ENCODE results near the gene ZNF519. TPM values are rescaled to one million over a fixed set of nuclear protein-coding genes. Genes with fewer than 3 reads are reported as not detected.
"Not testable (repeated sequence)": the region's sequence is repeated elsewhere in the genome, so short reads cannot be mapped to it uniquely, and the experiment has no call there.

Gene ZNF519
- total RNA-seq, 4 donors from 2014 or later = 3.0 to 11.2 (median 5.2) TPM

DNA sequence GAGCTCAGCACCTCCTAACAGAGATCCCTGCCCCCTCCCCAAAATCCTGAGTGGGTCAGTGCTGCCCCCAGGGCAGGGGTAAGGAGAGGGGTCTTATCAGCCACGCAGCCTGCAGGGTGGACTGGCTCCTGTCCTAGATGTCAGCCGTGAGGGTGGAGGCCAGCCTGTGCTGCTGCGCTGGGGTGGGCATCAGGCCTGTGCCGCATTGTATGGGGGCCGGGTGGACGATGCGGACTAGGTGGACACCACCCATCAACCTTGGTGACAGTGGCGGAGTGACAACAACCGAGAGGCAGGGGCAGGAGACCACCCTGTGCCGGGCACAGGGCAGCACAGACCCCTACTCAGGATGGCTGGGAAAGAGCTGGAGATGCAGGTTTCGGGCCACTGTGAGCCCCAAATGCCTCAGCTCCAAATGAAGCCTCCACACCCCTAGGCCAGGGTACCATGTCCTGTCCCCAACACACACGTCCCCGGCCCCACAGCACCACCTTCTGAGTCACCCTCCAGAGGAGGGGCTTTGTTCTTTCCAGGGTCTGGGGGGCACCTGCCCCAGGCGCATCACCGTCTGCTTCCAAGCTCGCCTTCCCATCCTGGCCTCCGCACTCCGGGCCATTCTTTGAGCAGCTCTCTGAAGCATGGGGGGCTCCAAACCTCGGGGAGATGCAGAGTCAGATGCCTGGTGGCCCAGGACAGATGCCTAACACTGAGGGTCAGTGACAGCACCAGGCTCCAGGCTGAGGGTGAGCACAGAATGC lies 13.5 kb upstream of the ZNF519 start:
- 90% methylated on average over 13 of the region's 19 CpGs for WGBS
- intact Hi-C loops (cut with DNase I); H3K36me3 ChIP-seq; H3K4me1 ChIP-seq; H3K9me3 ChIP-seq; H3K4me3 ChIP-seq; H3K27ac ChIP-seq (replicated peaks in 1 of 4); DNase-seq (ENCODE audit: extremely low spot score); H3K27me3 ChIP-seq: not testable (repeated sequence)

DNA sequence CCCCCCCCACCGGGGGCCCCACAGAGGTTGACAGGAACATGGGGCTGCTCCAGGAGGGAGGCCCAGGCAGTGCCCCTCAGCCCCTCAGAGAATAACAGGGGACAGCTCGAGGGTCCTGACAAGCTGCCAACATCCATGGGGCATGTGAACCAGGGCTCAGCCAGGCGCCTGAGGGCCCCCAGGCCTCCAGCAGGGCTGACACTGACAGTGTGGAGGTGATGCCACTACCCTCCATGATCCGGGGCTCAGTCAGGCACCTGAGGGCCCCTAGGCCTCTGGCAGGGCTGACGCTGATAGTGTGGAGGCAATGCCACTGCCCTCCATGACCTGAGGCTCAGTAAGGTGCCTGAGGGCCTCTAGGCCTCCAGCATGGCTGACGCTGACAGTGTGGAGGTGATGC lies 12.8 kb upstream of the ZNF519 start:
- H3K9me3 ChIP-seq; H3K36me3 ChIP-seq; H3K27ac ChIP-seq (replicated peaks in 1 of 4); intact Hi-C loops (cut with DNase I); H3K4me3 ChIP-seq; DNase-seq (ENCODE audit: extremely low spot score); H3K27me3 ChIP-seq; H3K4me1 ChIP-seq: not testable (repeated sequence)
- 90% methylated on average over 2 of the region's 6 CpGs for WGBS

DNA sequence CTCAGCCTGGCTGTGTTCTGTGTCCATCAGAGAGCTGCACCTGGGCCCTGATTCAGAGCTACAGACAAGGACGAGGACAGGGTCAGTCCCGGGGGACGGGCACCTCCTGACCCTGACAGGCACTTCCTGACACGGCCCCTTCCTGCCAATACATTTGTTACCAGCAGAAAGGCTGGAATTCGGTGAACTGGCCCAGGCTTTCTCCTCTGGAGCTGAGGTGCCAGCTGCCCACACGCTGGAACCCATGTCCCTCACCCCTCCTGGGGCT lies 12.3 kb upstream of the ZNF519 start:
- Histone ChIP-seq H3K4me3 (no peak overlapping the region), H3K36me3 (no peaks in the 10 kb centered on the region), H3K9me3 (no peaks in the 10 kb centered on the region), H3K27ac (replicated peaks in 1 of 4) (no peak overlapping the region), H3K4me1 (no peaks in the 10 kb centered on the region), H3K27me3 (no peaks in the 10 kb centered on the region)
- intact Hi-C loops (cut with DNase I) = no loop called here
- TF ChIP-seq EP300 (IDR thresholded peaks at IDR 0.05) = no peak
- TF ChIP-seq POLR2A (IDR thresholded peaks at IDR 0.05; ENCODE audit: low read depth) = no peak
- TF ChIP-seq, protein P1, sequence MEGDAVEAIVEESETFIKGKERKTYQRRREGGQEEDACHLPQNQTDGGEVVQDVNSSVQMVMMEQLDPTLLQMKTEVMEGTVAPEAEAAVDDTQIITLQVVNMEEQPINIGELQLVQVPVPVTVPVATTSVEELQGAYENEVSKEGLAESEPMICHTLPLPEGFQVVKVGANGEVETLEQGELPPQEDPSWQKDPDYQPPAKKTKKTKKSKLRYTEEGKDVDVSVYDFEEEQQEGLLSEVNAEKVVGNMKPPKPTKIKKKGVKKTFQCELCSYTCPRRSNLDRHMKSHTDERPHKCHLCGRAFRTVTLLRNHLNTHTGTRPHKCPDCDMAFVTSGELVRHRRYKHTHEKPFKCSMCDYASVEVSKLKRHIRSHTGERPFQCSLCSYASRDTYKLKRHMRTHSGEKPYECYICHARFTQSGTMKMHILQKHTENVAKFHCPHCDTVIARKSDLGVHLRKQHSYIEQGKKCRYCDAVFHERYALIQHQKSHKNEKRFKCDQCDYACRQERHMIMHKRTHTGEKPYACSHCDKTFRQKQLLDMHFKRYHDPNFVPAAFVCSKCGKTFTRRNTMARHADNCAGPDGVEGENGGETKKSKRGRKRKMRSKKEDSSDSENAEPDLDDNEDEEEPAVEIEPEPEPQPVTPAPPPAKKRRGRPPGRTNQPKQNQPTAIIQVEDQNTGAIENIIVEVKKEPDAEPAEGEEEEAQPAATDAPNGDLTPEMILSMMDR (IDR thresholded peaks at IDR 0.05) = no peak
- DNase-seq (ENCODE audit: extremely low spot score) = peak; percentile 62
- WGBS = 100% methylated on average over 1 of the region's 6 CpGs

DNA sequence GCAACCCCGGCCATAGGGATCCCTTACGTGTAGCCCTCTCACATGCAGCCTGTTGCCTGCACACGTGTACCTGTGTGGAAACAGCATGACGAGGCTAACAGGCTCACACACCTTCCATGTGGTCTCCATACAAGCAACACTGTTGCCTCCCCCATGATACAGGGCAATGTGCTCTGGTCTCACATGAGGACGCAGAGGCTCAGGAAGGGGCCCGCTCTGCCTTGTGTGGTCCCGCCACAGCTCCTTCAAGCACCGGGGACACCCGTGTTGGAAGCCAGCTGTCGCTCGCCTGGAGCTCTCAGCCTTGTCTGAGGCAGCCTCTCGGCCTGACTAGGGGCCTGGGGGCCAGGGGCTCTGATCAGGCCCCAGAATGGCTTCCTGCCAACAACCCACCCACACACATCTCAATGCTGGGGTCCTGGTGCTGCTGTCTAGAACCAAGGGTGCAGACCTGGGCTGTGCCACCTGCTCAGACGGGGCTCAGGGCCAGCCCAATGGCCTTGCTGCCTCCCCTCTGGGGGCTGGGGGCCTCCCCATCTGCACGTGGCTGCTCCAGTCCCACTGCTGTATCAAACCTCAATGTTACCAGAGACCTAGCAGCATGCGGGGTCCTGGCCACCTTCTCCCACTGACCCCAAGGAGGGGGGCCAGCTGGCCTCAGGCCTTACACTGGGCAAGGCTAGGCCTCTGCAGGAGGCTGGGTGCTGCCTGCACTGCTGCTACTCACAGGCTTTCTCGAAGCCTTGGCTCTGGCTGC lies 11.8 kb upstream of the ZNF519 start:
- H3K36me3 ChIP-seq; H3K27me3 ChIP-seq; H3K4me3 ChIP-seq; H3K4me1 ChIP-seq; intact Hi-C loops (cut with DNase I); H3K9me3 ChIP-seq; H3K27ac ChIP-seq (replicated peaks in 1 of 4): not testable (repeated sequence)
- 81% methylated on average over 5 of the region's 16 CpGs for WGBS
- peak; percentile 34 for DNase-seq (ENCODE audit: extremely low spot score)

DNA sequence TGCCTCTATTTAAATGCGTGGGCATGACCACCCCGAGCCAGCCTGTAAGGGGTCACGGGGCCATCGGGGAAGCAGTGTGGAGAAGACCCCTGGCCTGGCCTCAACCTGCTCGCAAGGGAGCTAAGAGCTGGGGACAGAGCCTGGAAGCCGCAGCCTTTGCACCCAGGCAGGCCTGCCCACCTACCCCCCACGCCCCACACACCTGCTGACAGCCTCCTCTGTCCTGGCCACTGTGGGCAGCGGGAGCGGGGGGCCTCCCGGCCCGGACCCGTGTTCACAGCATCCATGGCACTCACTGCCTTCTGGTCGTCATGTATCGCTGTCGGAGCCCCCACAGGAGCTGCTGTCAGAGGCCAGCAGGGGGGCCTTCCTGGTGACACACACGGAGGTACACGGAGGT lies 11.2 kb upstream of the ZNF519 start:
- H3K4me1 ChIP-seq; H3K27ac ChIP-seq (replicated peaks in 1 of 4); DNase-seq (ENCODE audit: extremely low spot score); H3K4me3 ChIP-seq; H3K9me3 ChIP-seq; H3K36me3 ChIP-seq; H3K27me3 ChIP-seq; intact Hi-C loops (cut with DNase I): not testable (repeated sequence)
- WGBS = 87% methylated on average over 7 of the region's 17 CpGs

DNA sequence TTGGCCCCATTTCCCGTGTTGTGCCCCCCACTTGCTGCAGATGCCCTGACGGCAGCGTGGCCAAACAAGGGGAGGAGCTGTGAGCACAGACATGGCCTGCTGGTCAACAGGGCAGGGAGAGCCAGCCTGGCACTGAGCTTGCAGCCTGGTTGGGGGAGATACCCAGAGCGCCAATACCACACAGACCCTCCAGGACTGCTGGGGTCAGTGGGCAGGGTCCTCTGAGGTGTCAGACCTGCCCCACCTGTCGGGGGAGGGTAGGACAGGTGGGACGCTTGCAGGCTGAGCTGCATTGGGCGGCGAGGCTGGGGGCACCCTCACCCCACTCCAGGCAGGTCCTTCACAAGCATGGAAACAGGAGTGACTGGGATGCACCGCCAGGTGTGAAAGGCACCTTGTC lies 9.9 kb upstream of the ZNF519 start:
- intact Hi-C loops (cut with DNase I); H3K36me3 ChIP-seq; H3K4me1 ChIP-seq; H3K9me3 ChIP-seq; H3K27ac ChIP-seq (replicated peaks in 1 of 4); H3K4me3 ChIP-seq; H3K27me3 ChIP-seq: not testable (repeated sequence)
- no CpG with 5 or more reads among the region's 9 CpGs for WGBS
- DNase-seq (ENCODE audit: extremely low spot score) = peak; percentile 68

DNA sequence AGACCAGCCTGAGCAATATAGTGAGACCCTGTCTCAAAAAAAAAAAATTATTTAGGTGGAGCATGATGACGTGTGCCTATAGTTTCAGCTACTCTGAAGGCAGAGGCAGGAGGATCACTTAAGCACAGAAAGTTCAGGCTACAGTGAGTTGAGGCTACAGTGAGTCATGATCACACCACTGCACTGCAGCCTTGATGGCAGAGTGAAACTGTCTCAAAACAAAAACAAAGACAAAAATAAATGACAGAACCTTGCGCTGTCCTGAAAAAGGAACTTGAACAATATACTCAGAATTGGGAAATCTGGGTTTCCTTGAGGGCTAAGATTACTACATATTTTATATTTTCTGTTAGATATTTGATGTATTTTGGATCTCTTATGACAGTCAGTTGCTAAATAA lies 7.3 kb upstream of the ZNF519 start:
- H3K36me3 ChIP-seq; H3K4me3 ChIP-seq; H3K9me3 ChIP-seq; H3K27ac ChIP-seq (replicated peaks in 1 of 4); DNase-seq (ENCODE audit: extremely low spot score); H3K4me1 ChIP-seq; intact Hi-C loops (cut with DNase I); H3K27me3 ChIP-seq: not testable (repeated sequence)
- 77% methylated on average over 2 of the region's 2 CpGs for WGBS

DNA sequence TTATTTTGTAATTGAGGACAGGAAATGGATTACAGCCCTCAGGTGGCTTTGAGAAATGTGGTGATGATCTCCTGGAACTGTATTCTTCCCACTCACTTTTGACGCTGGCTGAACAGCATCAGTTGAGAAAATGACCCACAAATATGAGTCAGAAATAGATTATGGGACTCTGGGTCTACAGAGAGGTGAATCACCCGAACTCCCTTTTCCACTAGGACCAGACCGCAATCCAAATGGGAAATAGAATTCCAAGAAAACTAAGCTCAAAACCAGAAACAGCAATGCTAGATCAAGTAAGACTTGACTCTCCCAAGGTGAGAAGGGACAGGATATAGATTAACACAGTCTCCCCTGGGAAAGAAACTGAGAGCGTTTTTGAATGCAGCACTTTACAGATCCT lies 5.7 kb upstream of the ZNF519 start:
- DNase-seq (ENCODE audit: extremely low spot score); H3K36me3 ChIP-seq; H3K4me3 ChIP-seq; H3K4me1 ChIP-seq; H3K27ac ChIP-seq (replicated peaks in 1 of 4); H3K9me3 ChIP-seq; H3K27me3 ChIP-seq; intact Hi-C loops (cut with DNase I): not testable (repeated sequence)
- 85% methylated on average over 4 of the region's 4 CpGs for WGBS

DNA sequence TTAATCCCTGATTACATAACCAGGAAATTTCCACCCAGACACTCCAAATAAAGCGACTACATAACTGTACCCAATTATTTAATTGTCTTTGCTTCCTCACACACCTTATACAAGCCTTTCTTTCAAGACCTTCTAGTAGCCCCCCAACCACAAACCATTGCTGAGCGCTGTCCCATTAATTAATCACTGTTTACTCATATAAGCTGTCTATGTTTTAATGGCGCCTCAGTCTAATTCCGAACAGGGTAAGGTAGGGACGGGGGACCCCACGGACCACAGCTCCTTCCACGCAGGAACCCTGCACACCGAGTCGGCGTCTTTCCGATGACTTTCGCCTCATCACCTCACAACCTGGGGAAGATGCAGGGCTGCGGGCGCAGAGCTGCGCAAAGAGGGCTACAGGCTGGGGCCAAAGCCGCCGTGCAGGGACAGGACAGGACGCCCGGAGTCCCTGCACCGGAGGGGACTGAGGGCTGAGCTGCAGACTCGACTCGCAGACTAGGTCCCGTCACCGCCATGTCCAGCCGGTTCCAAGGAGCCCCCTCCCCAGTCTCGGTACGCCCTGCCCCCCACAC lies 452 bp downstream of the ZNF519 start:
- intact Hi-C loops (cut with DNase I); H3K9me3 ChIP-seq; H3K27me3 ChIP-seq; DNase-seq (ENCODE audit: extremely low spot score); H3K36me3 ChIP-seq: not testable (repeated sequence)
- peaks cover 3 to 20% (median 9%) of the 10 kb centered on the region in 4 donors for H3K4me1 ChIP-seq
- peak overlapping the region; percentile 65 to 79 (median 68) for H3K4me3 ChIP-seq
- under 1% methylated on average over 7 of the region's 27 CpGs for WGBS
- H3K27ac ChIP-seq (replicated peaks in 1 of 4) = peak overlapping the region; percentile 70 to 84 (median 72)

DNA sequence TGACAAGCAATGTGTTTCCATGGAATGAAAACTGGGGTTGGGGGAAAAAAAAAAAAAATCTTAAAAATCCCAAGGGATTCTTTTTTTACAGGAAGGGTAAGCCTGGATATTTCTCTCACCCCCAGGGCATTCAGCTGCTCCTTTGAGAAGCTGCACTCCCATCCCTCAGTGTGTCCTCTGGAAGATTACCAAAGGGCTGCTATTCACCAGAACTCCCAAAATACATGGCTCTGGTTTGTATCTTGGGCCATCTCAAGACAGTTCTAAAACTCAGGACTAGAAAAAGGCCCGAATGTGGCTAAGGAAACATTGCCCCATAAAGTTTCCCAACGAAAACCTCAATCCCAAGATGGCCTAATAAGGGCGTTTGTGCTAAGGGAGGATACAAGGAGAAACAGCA lies 1.4 kb downstream of the ZNF519 start:
- DNase-seq (ENCODE audit: extremely low spot score); intact Hi-C loops (cut with DNase I); H3K9me3 ChIP-seq; H3K27me3 ChIP-seq; H3K36me3 ChIP-seq: not testable (repeated sequence)
- 33% methylated on average over 2 of the region's 3 CpGs for WGBS
- peak overlapping the region in 1 of 4 donors; percentile 65 for H3K4me3 ChIP-seq
- peaks cover 3 to 20% (median 9%) of the 10 kb centered on the region in 4 donors for H3K4me1 ChIP-seq
- peak overlapping the region in 2 of 4 donors; percentile 71 to 84 for H3K27ac ChIP-seq (replicated peaks in 1 of 4)

All from esophagus muscularis mucosa (tissue), 4 donors.